Neuronal stem cell (in vitro differentiated cells): Measurements from ENCODE around the gene PCGF5. TPM values are rescaled to one million over a fixed set of nuclear protein-coding genes. Genes with fewer than 3 reads are reported as not detected.

Source experiments
- DNase-seq: peaks from one replicate; pipeline ENCODE4 v3.0.0-alpha.2; 2013; ENCODE audit warnings: low spot score
- H2AFZ ChIP-seq: one replicate; pipeline ENCODE4 v1.6.1; 2013; ENCODE audit warnings: mild to moderate bottlenecking, low read length, inconsistent platforms
- H2AK5ac ChIP-seq: 2 replicates; pipeline ENCODE4 v1.6.1; 2013; ENCODE audit warnings: low read depth, mild to moderate bottlenecking, inconsistent platforms, low read length, moderate library complexity, mixed read lengths
- H2BK120ac ChIP-seq: 2 replicates; pipeline ENCODE4 v1.6.1; 2013; ENCODE audit warnings: low read depth, mild to moderate bottlenecking, inconsistent platforms, low read length, moderate library complexity, mixed read lengths
- H2BK12ac ChIP-seq: one replicate; pipeline ENCODE4 v1.6.1; 2013; ENCODE audit warnings: low read length, inconsistent platforms
- H2BK15ac ChIP-seq: 2 replicates; pipeline ENCODE4 v1.6.1; 2013; ENCODE audit warnings: mild to moderate bottlenecking, low read length, inconsistent platforms, mixed read lengths
- H2BK5ac ChIP-seq: one replicate; pipeline ENCODE4 v1.6.1; 2013; ENCODE audit warnings: inconsistent platforms, mild to moderate bottlenecking, low read length, moderate library complexity
- H3K14ac ChIP-seq: one replicate; pipeline ENCODE4 v1.6.1; 2013; ENCODE audit warnings: low read length, inconsistent platforms
- H3K18ac ChIP-seq: 2 replicates; pipeline ENCODE4 v1.6.1; 2013; ENCODE audit warnings: low read length, inconsistent platforms
- H3K23ac ChIP-seq: 2 replicates; pipeline ENCODE4 v1.6.1; 2013; ENCODE audit warnings: low read depth, mild to moderate bottlenecking, mixed read lengths, low read length, inconsistent platforms; ENCODE audit not compliant: poor library complexity
- H3K27ac ChIP-seq: replicated peaks from 3 replicates; pipeline ENCODE4 v1.5.1; 2013; ENCODE audit warnings: low read length, inconsistent platforms
- H3K27me3 ChIP-seq, 3 experiments: 2 replicates each; pipeline ENCODE4 v1.6.1; 2013; ENCODE audit warnings: low read length in 3 of 3, mild to moderate bottlenecking in 2 of 3, inconsistent platforms in 1 of 3, low read depth in 1 of 3, mixed read lengths in 1 of 3, moderate library complexity in 1 of 3; ENCODE audit not compliant: control insufficient read depth in 3 of 3, insufficient read depth in 3 of 3
- H3K36me3 ChIP-seq, 2 donors: replicated peaks in 1 of 2; 2 replicates each; pipeline ENCODE4 v1.6.1; 2013; ENCODE audit warnings: low read length in 2 of 2; ENCODE audit not compliant: control insufficient read depth in 2 of 2, insufficient read depth in 2 of 2
- H3K4ac ChIP-seq: 2 replicates; pipeline ENCODE4 v1.6.1; 2013; ENCODE audit warnings: inconsistent platforms, mild to moderate bottlenecking, low read length, moderate library complexity
- H3K4me1 ChIP-seq, 2 donors: 1 replicate in 1 of 2; 2 replicates in 1 of 2; pipeline ENCODE4 v1.6.1; 2013; ENCODE audit warnings: low read length in 2 of 2, low read depth in 1 of 2; ENCODE audit not compliant: control insufficient read depth in 2 of 2, insufficient read depth in 1 of 2
- H3K4me2 ChIP-seq: one replicate; pipeline ENCODE4 v1.6.1; 2013; ENCODE audit warnings: mild to moderate bottlenecking, low read length, inconsistent platforms; ENCODE audit not compliant: insufficient read depth, poor library complexity, severe bottlenecking
- H3K4me3 ChIP-seq, 2 donors: 2 replicates each; pipeline ENCODE4 v1.5.1; 2013; ENCODE audit warnings: low read length in 2 of 2, mild to moderate bottlenecking in 2 of 2, inconsistent platforms in 1 of 2, moderate library complexity in 1 of 2
- H3K79me1 ChIP-seq: one replicate; pipeline ENCODE4 v1.6.1; 2013; ENCODE audit warnings: low read depth, mild to moderate bottlenecking, inconsistent platforms, low read length, moderate library complexity
- H3K9ac ChIP-seq: one replicate; pipeline ENCODE4 v1.6.1; 2013; ENCODE audit warnings: mild to moderate bottlenecking, low read depth, low read length, inconsistent platforms; ENCODE audit not compliant: poor library complexity
- H3K9me3 ChIP-seq, 2 donors: replicated peaks in 1 of 2; 2 replicates each; pipeline versions ENCODE3 to v1.6.1; 2013; ENCODE audit warnings: low read length in 2 of 2, mild to moderate bottlenecking in 2 of 2, inconsistent platforms in 1 of 2, low read depth in 1 of 2, mixed read lengths in 1 of 2, moderate library complexity in 1 of 2; ENCODE audit not compliant: control insufficient read depth in 2 of 2, insufficient read depth in 1 of 2
- H4K8ac ChIP-seq: one replicate; pipeline ENCODE4 v1.6.1; 2013; ENCODE audit warnings: low read depth, mild to moderate bottlenecking, inconsistent platforms, low read length, moderate library complexity
- H4K91ac ChIP-seq: one replicate; pipeline ENCODE4 v1.6.1; 2013; ENCODE audit warnings: low read length, low read depth, mild to moderate bottlenecking, inconsistent platforms; ENCODE audit not compliant: poor library complexity
- WGBS, 2 donors: extraction: QIAGEN DNeasy Blood & Tissue Kit; methylation state at CpG; one replicate each; pipeline ENCODE4 v1.1.7; 2013; ENCODE audit warnings: missing lambda C conversion rate in 2 of 2, mixed read lengths in 1 of 2; ENCODE audit not compliant: insufficient read length in 2 of 2, insufficient replicate concordance in 1 of 2; ENCODE audit errors: extremely low coverage in 2 of 2; 5-methylcytosine and 5-hydroxymethylcytosine counted together
- polyA plus RNA-seq, 2 experiments: library from polyadenylated mRNA; stranded (reverse); fragments of 200-250 nt; gene quantifications; one replicate each; pipeline ENCODE4 v1.2.3, GENCODE V29; 2013

PCGF5 gene
- 9.6 TPM for polyA plus RNA-seq (2013, experiment 1 of 2)
- polyA plus RNA-seq (2013, experiment 2 of 2) = 9.4 TPM

GRCh38 chr10:91220194-91220953, at the start of gene PCGF5:
Gene PCGF5, plus strand, starts transcription at chr10:91220663. Its CDS starts 2,209 bp downstream, at chr10:91222872.
- Histone ChIP-seq H3K4ac (no peak within 1 kb of the TSS), H4K91ac (peak within 1 kb of the TSS; percentile 53), H3K79me1 (no peaks in the 10 kb centered on the region), H3K9ac (peak within 1 kb of the TSS; percentile 81), H3K14ac (peak within 1 kb of the TSS; percentile 82), H3K36me3 (peaks cover 0 to 28% of the 10 kb centered on the region in 2 donors), H3K4me3 (peak within 1 kb of the TSS; percentile 59 to 88), H3K23ac (peak within 1 kb of the TSS; percentile 65), H3K18ac (peak within 1 kb of the TSS; percentile 95), H2BK120ac (peak within 1 kb of the TSS; percentile 72), H3K9me3 (no peaks in the 10 kb centered on the region), H4K8ac (no peak within 1 kb of the TSS), H3K4me1 (peaks cover 2 to 12% of the 10 kb centered on the region in 2 donors), H2BK15ac (no peak within 1 kb of the TSS), H2AFZ (peak within 1 kb of the TSS; percentile 93), H2BK5ac (peak within 1 kb of the TSS; percentile 24), H3K27me3 (peaks cover 0 to 25% (median 0%) of the 10 kb centered on the region in 3 experiments), H3K27ac (no peak within 1 kb of the TSS), H2BK12ac (no peak within 1 kb of the TSS), H2AK5ac (no peak within 1 kb of the TSS), H3K4me2 (peak within 1 kb of the TSS; percentile 98)
- no CpG with 5 or more reads among the region's 66 CpGs for WGBS, 2 donors
- peak; percentile 87 for DNase-seq

GRCh38 chr10:91171485-91171884, 49.0 kb upstream of the PCGF5 start:
- H2BK12ac ChIP-seq = no peak overlapping the region
- H3K36me3 ChIP-seq = no peaks in the 10 kb centered on the region
- H3K4me3 ChIP-seq = no peak overlapping the region
- H2AFZ ChIP-seq = no peak overlapping the region
- H2BK15ac ChIP-seq = no peak overlapping the region
- no peak overlapping the region for H4K91ac ChIP-seq
- no peak overlapping the region for H3K23ac ChIP-seq
- no peak overlapping the region for H3K4ac ChIP-seq
- H3K4me2 ChIP-seq = no peak overlapping the region
- H3K79me1 ChIP-seq = no peaks in the 10 kb centered on the region
- no peak overlapping the region for H3K27ac ChIP-seq
- H2AK5ac ChIP-seq = no peak overlapping the region
- no peak overlapping the region for H2BK120ac ChIP-seq
- no peak for DNase-seq
- peaks cover 0 to 22% of the 10 kb centered on the region in 2 donors for H3K9me3 ChIP-seq
- 100% methylated on average over 1 of the region's 3 CpGs; no CpG with 5 or more reads in 1 of the 2 donors for WGBS, 2 donors
- H3K18ac ChIP-seq = no peak overlapping the region
- no peak overlapping the region for H3K14ac ChIP-seq
- H2BK5ac ChIP-seq = no peak overlapping the region
- H4K8ac ChIP-seq = no peak overlapping the region
- no peaks in the 10 kb centered on the region for H3K4me1 ChIP-seq
- H3K9ac ChIP-seq = no peak overlapping the region
- no peaks in the 10 kb centered on the region for H3K27me3 ChIP-seq

GRCh38 chr10:91172348-91172747, 48.1 kb upstream of the PCGF5 start:
- H3K4ac ChIP-seq = no peak overlapping the region
- H3K9ac ChIP-seq = no peak overlapping the region
- H3K9me3 ChIP-seq = peaks cover 0 to 22% of the 10 kb centered on the region in 2 donors
- DNase-seq = no peak
- no peak overlapping the region for H4K91ac ChIP-seq
- no peaks in the 10 kb centered on the region for H3K27me3 ChIP-seq
- H3K18ac ChIP-seq = no peak overlapping the region
- H4K8ac ChIP-seq = no peak overlapping the region
- no peak overlapping the region for H2AFZ ChIP-seq
- no peak overlapping the region for H3K4me3 ChIP-seq
- H3K27ac ChIP-seq = no peak overlapping the region
- no peak overlapping the region for H2AK5ac ChIP-seq
- no peak overlapping the region for H3K4me2 ChIP-seq
- no peak overlapping the region for H2BK12ac ChIP-seq
- H2BK15ac ChIP-seq = no peak overlapping the region
- H2BK5ac ChIP-seq = no peak overlapping the region
- H3K23ac ChIP-seq = no peak overlapping the region
- no CpG with 5 or more reads among the region's 2 CpGs for WGBS, 2 donors
- H3K79me1 ChIP-seq = no peaks in the 10 kb centered on the region
- H3K36me3 ChIP-seq = no peaks in the 10 kb centered on the region
- H3K4me1 ChIP-seq = no peaks in the 10 kb centered on the region
- H3K14ac ChIP-seq = no peak overlapping the region
- no peak overlapping the region for H2BK120ac ChIP-seq

GRCh38 chr10:91185239-91185875, 35.1 kb upstream of the PCGF5 start:
- H2BK12ac ChIP-seq = no peak overlapping the region
- peaks cover 0 to 23% of the 10 kb centered on the region in 2 donors for H3K9me3 ChIP-seq
- no peak overlapping the region for H3K27ac ChIP-seq
- peaks cover 0 to 3% of the 10 kb centered on the region in 2 donors for H3K4me1 ChIP-seq
- no peak overlapping the region for H3K4me3 ChIP-seq
- H3K23ac ChIP-seq = no peak overlapping the region
- H2BK5ac ChIP-seq = no peak overlapping the region
- H3K18ac ChIP-seq = peak overlapping the region; percentile 53
- WGBS, 2 donors = no CpG with 5 or more reads among the region's 8 CpGs
- H2AFZ ChIP-seq = no peak overlapping the region
- H3K27me3 ChIP-seq = no peaks in the 10 kb centered on the region
- no peak overlapping the region for H3K4ac ChIP-seq
- H3K9ac ChIP-seq = no peak overlapping the region
- no peaks in the 10 kb centered on the region for H3K36me3 ChIP-seq
- no peak overlapping the region for H3K14ac ChIP-seq
- no peak overlapping the region for H4K91ac ChIP-seq
- H2BK120ac ChIP-seq = no peak overlapping the region
- no peak overlapping the region for H2BK15ac ChIP-seq
- no peak for DNase-seq
- H3K79me1 ChIP-seq = no peaks in the 10 kb centered on the region
- no peak overlapping the region for H3K4me2 ChIP-seq
- H4K8ac ChIP-seq = no peak overlapping the region
- no peak overlapping the region for H2AK5ac ChIP-seq
